ENCODE measurements around the gene BPIFB3. TPM values are rescaled to one million over a fixed set of nuclear protein-coding genes. Genes with fewer than 3 reads are reported as not detected.

BPIFB3 gene
- total and polyA plus RNA-seq, 2 of the 13 experiments (the other 11 are each of a cell fraction or from before 2014, with no cell fraction given): 0.09 TPM; not detected in 1

- TF ChIP-seq, protein P1, sequence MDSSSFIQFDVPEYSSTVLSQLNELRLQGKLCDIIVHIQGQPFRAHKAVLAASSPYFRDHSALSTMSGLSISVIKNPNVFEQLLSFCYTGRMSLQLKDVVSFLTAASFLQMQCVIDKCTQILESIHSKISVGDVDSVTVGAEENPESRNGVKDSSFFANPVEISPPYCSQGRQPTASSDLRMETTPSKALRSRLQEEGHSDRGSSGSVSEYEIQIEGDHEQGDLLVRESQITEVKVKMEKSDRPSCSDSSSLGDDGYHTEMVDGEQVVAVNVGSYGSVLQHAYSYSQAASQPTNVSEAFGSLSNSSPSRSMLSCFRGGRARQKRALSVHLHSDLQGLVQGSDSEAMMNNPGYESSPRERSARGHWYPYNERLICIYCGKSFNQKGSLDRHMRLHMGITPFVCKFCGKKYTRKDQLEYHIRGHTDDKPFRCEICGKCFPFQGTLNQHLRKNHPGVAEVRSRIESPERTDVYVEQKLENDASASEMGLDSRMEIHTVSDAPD (CRISPR knock-in tag; IDR thresholded peaks at IDR 0.05): no peak
- TF ChIP-seq, protein P2, sequence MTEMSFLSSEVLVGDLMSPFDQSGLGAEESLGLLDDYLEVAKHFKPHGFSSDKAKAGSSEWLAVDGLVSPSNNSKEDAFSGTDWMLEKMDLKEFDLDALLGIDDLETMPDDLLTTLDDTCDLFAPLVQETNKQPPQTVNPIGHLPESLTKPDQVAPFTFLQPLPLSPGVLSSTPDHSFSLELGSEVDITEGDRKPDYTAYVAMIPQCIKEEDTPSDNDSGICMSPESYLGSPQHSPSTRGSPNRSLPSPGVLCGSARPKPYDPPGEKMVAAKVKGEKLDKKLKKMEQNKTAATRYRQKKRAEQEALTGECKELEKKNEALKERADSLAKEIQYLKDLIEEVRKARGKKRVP (CRISPR knock-in tag; IDR thresholded peaks at IDR 0.05): peak in 1 of 2 experiments; percentile 33; a peak in 1 of 4 replicates
- peak; percentile 6; the same call in 1 of the 2 replicates for TF ChIP-seq HDAC1 (CRISPR knock-in tag; IDR thresholded peaks at IDR 0.05)
- TF ChIP-seq TRIM22 (IDR thresholded peaks at IDR 0.05): no peak
- no peak for TF ChIP-seq SNAI1 (CRISPR knock-in tag; IDR thresholded peaks at IDR 0.05; ENCODE audit: borderline replicate concordance)
- TF ChIP-seq MTF2 (CRISPR knock-in tag; IDR thresholded peaks at IDR 0.05; ENCODE audit: borderline replicate concordance): 0 out of 2 replicates have a peak, but pooled peaks have one; percentile 76
- TF ChIP-seq ZNF430 (CRISPR knock-in tag; IDR thresholded peaks at IDR 0.05): no peak
- peak; percentile 49 for TF ChIP-seq ZNF629 (CRISPR knock-in tag; conservative IDR thresholded peaks at IDR 0.05)
- TF ChIP-seq ZNF616 (CRISPR knock-in tag; IDR thresholded peaks at IDR 0.05; ENCODE audit: low read depth): peak; percentile 54; the same call in 1 of the 2 replicates
- TF ChIP-seq TGIF2 (CRISPR knock-in tag; IDR thresholded peaks at IDR 0.05): no peak
- peak; percentile 74 for TF ChIP-seq NR2C2 (CRISPR knock-in tag; IDR thresholded peaks at IDR 0.05; ENCODE audit: borderline replicate concordance)
- TF ChIP-seq RFXAP (CRISPR knock-in tag; IDR thresholded peaks at IDR 0.05; ENCODE audit: borderline replicate concordance): no peak
- TF ChIP-seq ZNF510 (CRISPR knock-in tag; IDR thresholded peaks at IDR 0.05; ENCODE audit: low read depth): no peak
- TF ChIP-seq ZMYM2 (CRISPR knock-in tag; IDR thresholded peaks at IDR 0.05): no peak
- TF ChIP-seq RFX3 (CRISPR knock-in tag; IDR thresholded peaks at IDR 0.05): no peak
- no peak; the same call in 1 of the 2 replicates for TF ChIP-seq SP4 (CRISPR knock-in tag; IDR thresholded peaks at IDR 0.05)
- peak; percentile 37; the same call in 1 of the 2 replicates for TF ChIP-seq KDM1A (CRISPR knock-in tag; IDR thresholded peaks at IDR 0.05)
- no peak for TF ChIP-seq SMAD1 (CRISPR knock-in tag; IDR thresholded peaks at IDR 0.05; ENCODE audit: borderline replicate concordance, low read depth)
- TF ChIP-seq, protein P3, sequence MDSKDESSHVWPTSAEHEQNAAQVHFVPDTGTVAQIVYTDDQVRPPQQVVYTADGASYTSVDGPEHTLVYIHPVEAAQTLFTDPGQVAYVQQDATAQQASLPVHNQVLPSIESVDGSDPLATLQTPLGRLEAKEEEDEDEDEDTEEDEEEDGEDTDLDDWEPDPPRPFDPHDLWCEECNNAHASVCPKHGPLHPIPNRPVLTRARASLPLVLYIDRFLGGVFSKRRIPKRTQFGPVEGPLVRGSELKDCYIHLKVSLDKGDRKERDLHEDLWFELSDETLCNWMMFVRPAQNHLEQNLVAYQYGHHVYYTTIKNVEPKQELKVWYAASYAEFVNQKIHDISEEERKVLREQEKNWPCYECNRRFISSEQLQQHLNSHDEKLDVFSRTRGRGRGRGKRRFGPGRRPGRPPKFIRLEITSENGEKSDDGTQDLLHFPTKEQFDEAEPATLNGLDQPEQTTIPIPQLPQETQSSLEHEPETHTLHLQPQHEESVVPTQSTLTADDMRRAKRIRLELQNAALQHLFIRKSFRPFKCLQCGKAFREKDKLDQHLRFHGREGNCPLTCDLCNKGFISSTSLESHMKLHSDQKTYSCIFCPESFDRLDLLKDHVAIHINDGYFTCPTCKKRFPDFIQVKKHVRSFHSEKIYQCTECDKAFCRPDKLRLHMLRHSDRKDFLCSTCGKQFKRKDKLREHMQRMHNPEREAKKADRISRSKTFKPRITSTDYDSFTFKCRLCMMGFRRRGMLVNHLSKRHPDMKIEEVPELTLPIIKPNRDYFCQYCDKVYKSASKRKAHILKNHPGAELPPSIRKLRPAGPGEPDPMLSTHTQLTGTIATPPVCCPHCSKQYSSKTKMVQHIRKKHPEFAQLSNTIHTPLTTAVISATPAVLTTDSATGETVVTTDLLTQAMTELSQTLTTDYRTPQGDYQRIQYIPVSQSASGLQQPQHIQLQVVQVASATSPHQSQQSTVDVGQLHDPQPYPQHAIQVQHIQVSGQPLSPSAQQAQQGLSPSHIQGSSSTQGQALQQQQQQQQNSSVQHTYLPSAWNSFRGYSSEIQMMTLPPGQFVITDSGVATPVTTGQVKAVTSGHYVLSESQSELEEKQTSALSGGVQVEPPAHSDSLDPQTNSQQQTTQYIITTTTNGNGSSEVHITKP (CRISPR knock-in tag; IDR thresholded peaks at IDR 0.05; ENCODE audit: low read depth): no peak
- TF ChIP-seq, protein P4, sequence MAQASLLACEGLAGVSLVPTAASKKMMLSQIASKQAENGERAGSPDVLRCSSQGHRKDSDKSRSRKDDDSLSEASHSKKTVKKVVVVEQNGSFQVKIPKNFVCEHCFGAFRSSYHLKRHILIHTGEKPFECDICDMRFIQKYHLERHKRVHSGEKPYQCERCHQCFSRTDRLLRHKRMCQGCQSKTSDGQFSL (CRISPR knock-in tag; IDR thresholded peaks at IDR 0.05): no peak
- TF ChIP-seq ZNF547 (CRISPR knock-in tag; IDR thresholded peaks at IDR 0.05): no peak
- TF ChIP-seq ZBTB42 (CRISPR knock-in tag; IDR thresholded peaks at IDR 0.05): 0 out of 2 replicates have a peak, but pooled peaks have one; percentile 20
- TF ChIP-seq MEF2D (CRISPR knock-in tag; IDR thresholded peaks at IDR 0.05): no peak; the same call in 1 of the 2 replicates
These were observed 46.8 kb upstream of the BPIFB3 start (continued) for GRCh38 chr20:33006776-33007375.
